Measurements from ENCODE around the gene ZNF683. TPM values are rescaled to one million over a fixed set of nuclear protein-coding genes. Genes with fewer than 3 reads are reported as not detected.
"Not testable (repeated sequence)": the region's sequence is repeated elsewhere in the genome, so short reads cannot be mapped to it uniquely, and the experiment has no call there.

Gene ZNF683
- not detected in 2 replicates for total RNA-seq
- polyA plus RNA-seq: not detected in 2 replicates
- not detected in 2 replicates for polyA plus RNA-seq (2012)
- not detected in 2 replicates for polyA minus RNA-seq (ENCODE audit: low replicate concordance)

- H3K27ac ChIP-seq (ENCODE audit: insufficient read depth, low read length); H3K4me3 ChIP-seq (replicated peaks in 1 of 4; ENCODE audit: control extremely low read depth in 1 of 4, insufficient read depth in 1 of 4, low read depth in 3 of 4, low read length in 4 of 4); H3K27me3 ChIP-seq (ENCODE audit: control insufficient read depth, insufficient read depth, low read length); H3K9me3 ChIP-seq (ENCODE audit: control insufficient read depth, insufficient read depth, low read depth, low read length); H3K9ac ChIP-seq (ENCODE audit: insufficient read depth, low read length); H3K36me3 ChIP-seq (ENCODE audit: control insufficient read depth, insufficient read depth, low read length); H3K4me2 ChIP-seq (ENCODE audit: extremely low read depth, insufficient read depth, low read length); H3K79me2 ChIP-seq (ENCODE audit: control insufficient read depth, insufficient read depth, low read length); DNase-seq (ENCODE audit: low read depth in 2 of 2); H2AFZ ChIP-seq (ENCODE audit: low read length); H4K20me1 ChIP-seq (ENCODE audit: control insufficient read depth, extremely low read depth, insufficient read depth, low read length); H3K4me1 ChIP-seq (ENCODE audit: control insufficient read depth, extremely low read depth, insufficient read depth, low read length): not testable (repeated sequence)
Measured at GRCh38 chr1:26372611-26373010, at the start of gene ZNF683. ZNF683 (minus strand) TSS chr1:26372750; CDS start chr1:26368571, 4,179 bp downstream.

- Histone ChIP-seq H3K27me3 (ENCODE audit: control insufficient read depth, insufficient read depth, low read length) (peaks cover 17% of the 10 kb centered on the region), H2AFZ (ENCODE audit: low read length) (no peak overlapping the region), H4K20me1 (ENCODE audit: control insufficient read depth, extremely low read depth, insufficient read depth, low read length) (no peaks in the 10 kb centered on the region), H3K27ac (ENCODE audit: insufficient read depth, low read length) (no peak overlapping the region), H3K4me2 (ENCODE audit: extremely low read depth, insufficient read depth, low read length) (no peak overlapping the region), H3K4me1 (ENCODE audit: control insufficient read depth, extremely low read depth, insufficient read depth, low read length) (no peaks in the 10 kb centered on the region), H3K9me3 (ENCODE audit: control insufficient read depth, insufficient read depth, low read depth, low read length) (no peaks in the 10 kb centered on the region), H3K36me3 (ENCODE audit: control insufficient read depth, insufficient read depth, low read length) (no peaks in the 10 kb centered on the region), H3K79me2 (ENCODE audit: control insufficient read depth, insufficient read depth, low read length) (no peaks in the 10 kb centered on the region), H3K4me3 (replicated peaks in 1 of 4; ENCODE audit: control extremely low read depth in 1 of 4, insufficient read depth in 1 of 4, low read depth in 3 of 4, low read length in 4 of 4) (no peak overlapping the region), H3K9ac (ENCODE audit: insufficient read depth, low read length) (no peak overlapping the region)
- no peak for DNase-seq (ENCODE audit: low read depth in 2 of 2)
- TF ChIP-seq EZH2 (IDR thresholded peaks at IDR 0.05; ENCODE audit: low read length, missing control alignments): no peak
- TF ChIP-seq, protein P1, sequence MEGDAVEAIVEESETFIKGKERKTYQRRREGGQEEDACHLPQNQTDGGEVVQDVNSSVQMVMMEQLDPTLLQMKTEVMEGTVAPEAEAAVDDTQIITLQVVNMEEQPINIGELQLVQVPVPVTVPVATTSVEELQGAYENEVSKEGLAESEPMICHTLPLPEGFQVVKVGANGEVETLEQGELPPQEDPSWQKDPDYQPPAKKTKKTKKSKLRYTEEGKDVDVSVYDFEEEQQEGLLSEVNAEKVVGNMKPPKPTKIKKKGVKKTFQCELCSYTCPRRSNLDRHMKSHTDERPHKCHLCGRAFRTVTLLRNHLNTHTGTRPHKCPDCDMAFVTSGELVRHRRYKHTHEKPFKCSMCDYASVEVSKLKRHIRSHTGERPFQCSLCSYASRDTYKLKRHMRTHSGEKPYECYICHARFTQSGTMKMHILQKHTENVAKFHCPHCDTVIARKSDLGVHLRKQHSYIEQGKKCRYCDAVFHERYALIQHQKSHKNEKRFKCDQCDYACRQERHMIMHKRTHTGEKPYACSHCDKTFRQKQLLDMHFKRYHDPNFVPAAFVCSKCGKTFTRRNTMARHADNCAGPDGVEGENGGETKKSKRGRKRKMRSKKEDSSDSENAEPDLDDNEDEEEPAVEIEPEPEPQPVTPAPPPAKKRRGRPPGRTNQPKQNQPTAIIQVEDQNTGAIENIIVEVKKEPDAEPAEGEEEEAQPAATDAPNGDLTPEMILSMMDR (conservative IDR thresholded peaks at IDR 0.05 in 1 of 2, IDR thresholded peaks at IDR 0.05 in 1 of 2; ENCODE audit: low read depth in 1 of 2, low read length in 2 of 2): no peak
Measured at GRCh38 chr1:26419494-26419893, 46.9 kb upstream of the ZNF683 start.

DNA sequence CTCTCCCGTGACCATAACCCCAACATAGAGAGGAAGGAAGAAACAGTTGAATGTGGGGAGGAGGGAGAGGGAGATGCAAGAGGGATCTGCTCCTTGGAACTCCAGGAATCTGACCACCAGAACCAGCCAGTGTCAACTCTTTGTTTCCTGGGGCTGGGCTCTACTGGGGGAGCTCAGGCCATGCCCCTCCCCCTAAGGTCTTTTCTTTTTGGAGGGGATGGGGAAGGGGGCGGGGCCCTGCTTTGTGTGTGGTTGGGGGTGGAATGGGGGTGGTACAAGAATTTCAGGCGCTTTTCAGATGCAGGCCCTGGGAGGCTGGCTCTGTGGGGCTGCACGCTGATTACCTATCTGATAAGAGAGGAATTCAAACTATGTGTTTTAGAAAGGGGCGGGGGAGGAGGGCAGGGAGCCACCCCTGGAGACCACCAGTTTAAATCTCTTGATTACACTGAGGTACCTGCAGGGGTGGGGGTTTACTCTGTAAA lies 46.4 kb upstream of the ZNF683 start:
- peak in 1 of 2 donors; percentile 15 for DNase-seq (ENCODE audit: low read depth in 2 of 2)
- TF ChIP-seq, protein P1 (conservative IDR thresholded peaks at IDR 0.05 in 1 of 2, IDR thresholded peaks at IDR 0.05 in 1 of 2; ENCODE audit: low read depth in 1 of 2, low read length in 2 of 2): no peak
- no peak for TF ChIP-seq EZH2 (IDR thresholded peaks at IDR 0.05; ENCODE audit: low read length, missing control alignments)
- no peaks in the 10 kb centered on the region for H3K36me3 ChIP-seq (ENCODE audit: control insufficient read depth, insufficient read depth, low read length)
- no peaks in the 10 kb centered on the region for H3K9me3 ChIP-seq (ENCODE audit: control insufficient read depth, insufficient read depth, low read depth, low read length)
- H2AFZ ChIP-seq (ENCODE audit: low read length): no peak overlapping the region
- H3K4me1 ChIP-seq (ENCODE audit: control insufficient read depth, extremely low read depth, insufficient read depth, low read length): no peaks in the 10 kb centered on the region
- no peaks in the 10 kb centered on the region for H3K79me2 ChIP-seq (ENCODE audit: control insufficient read depth, insufficient read depth, low read length)
- H3K4me3 ChIP-seq (replicated peaks in 1 of 4; ENCODE audit: control extremely low read depth in 1 of 4, insufficient read depth in 1 of 4, low read depth in 3 of 4, low read length in 4 of 4): no peak overlapping the region
- no peaks in the 10 kb centered on the region for H4K20me1 ChIP-seq (ENCODE audit: control insufficient read depth, extremely low read depth, insufficient read depth, low read length)
- no peak overlapping the region for H3K9ac ChIP-seq (ENCODE audit: insufficient read depth, low read length)
- peaks cover 17% of the 10 kb centered on the region for H3K27me3 ChIP-seq (ENCODE audit: control insufficient read depth, insufficient read depth, low read length)
- H3K4me2 ChIP-seq (ENCODE audit: extremely low read depth, insufficient read depth, low read length): no peak overlapping the region
- H3K27ac ChIP-seq (ENCODE audit: insufficient read depth, low read length): no peak overlapping the region

All from fibroblast of lung (primary cell).